ENCODE results near the gene EOGT.
A peak's percentile ranks its signal among the peaks of the same experiment; 100 is the strongest.

DNA sequence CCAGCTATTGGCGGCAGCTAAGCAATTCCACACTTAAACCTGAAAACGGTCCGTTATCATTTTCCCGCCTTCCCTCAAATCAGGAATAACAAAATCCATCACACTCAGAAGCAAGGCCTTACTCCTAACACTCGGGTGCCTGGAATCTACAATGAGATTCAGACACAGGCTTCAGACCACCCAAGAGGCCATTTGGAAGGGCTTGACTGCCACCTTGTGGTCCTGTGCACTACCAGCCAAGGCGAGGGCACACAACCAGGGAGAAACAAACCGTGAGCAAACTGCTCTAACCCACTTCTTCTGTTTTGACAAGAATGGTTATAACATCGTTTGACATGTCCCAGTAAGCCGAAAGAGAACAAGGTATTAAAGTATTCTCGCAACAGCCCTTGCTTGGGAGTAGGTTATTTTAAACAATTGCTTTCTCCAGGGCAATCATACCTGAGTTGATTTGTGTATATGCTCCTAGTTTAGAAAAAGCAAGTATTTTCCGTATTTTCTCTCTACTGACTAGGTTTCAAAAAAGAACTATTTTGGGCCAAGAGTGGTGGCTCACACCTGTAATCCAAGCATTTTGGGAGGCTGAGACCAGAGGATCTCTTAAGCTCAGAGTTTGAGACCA lies 41.0 kb downstream of the EOGT start:
- TF ChIP-seq CTCF (conservative IDR thresholded peaks at IDR 0.05; ENCODE audit: low read depth, low read length) (peak; percentile 68), EZH2 (IDR thresholded peaks at IDR 0.05; ENCODE audit: borderline replicate concordance, low read depth, low read length, poor library complexity, severe bottlenecking) (no peak)
